HepG2 (cell line): ENCODE data around the gene ZBTB46. TPM values are rescaled to one million over a fixed set of nuclear protein-coding genes. Genes with fewer than 3 reads are reported as not detected.

Experiments used
- AKNA ChIP-seq: sonication (generic); formaldehyde crosslinking; IDR thresholded peaks from 2 replicates; pipeline ENCODE4 v1.4.0; 2020; ENCODE audit warnings: missing genetic modification reagents, borderline replicate concordance
- ATF2 ChIP-seq: sonication (generic); formaldehyde crosslinking; IDR thresholded peaks from 2 replicates; pipeline ENCODE4 v1.4.0; 2020; ENCODE audit warnings: missing genetic modification reagents
- ATF7 ChIP-seq, 2 experiments: fragments of 450-650 bp in 1 of 2; sonication (generic) in 1 of 2; formaldehyde crosslinking in 1 of 2; IDR thresholded peaks; 2 replicates each; pipeline versions ENCODE4 v1.4.0 to v1.6.1; 2016 to 2020; ENCODE audit warnings: antibody characterized with exemption in 1 of 2, mild to moderate bottlenecking in 1 of 2, missing genetic modification reagents in 1 of 2
- KMT2A ChIP-seq: sonication (generic); formaldehyde crosslinking; IDR thresholded peaks from 2 replicates; pipeline ENCODE4 v1.4.0; 2020; ENCODE audit warnings: missing genetic modification reagents
- NFIC ChIP-seq: IDR thresholded peaks from 2 replicates; pipeline ENCODE4 v1.6.1; 2012; ENCODE audit warnings: mild to moderate bottlenecking, low read length, inconsistent platforms
- POGZ ChIP-seq: sonication (generic); formaldehyde crosslinking; IDR thresholded peaks from 2 replicates; pipeline ENCODE4 v1.4.0; 2020; ENCODE audit warnings: mild to moderate bottlenecking, missing genetic modification reagents
- RFX3 ChIP-seq: IDR thresholded peaks from 2 replicates; pipeline ENCODE4 v1.6.1; 2016; ENCODE audit warnings: missing biosample characterization, missing genetic modification reagents
- SMARCE1 ChIP-seq: fragments of 450-650 bp; IDR thresholded peaks from 2 replicates; pipeline ENCODE4 v1.6.1; 2017; ENCODE audit warnings: borderline replicate concordance
- STAG1 ChIP-seq: sonication (generic); formaldehyde crosslinking; IDR thresholded peaks from 2 replicates; pipeline ENCODE4 v1.4.0; 2020; ENCODE audit warnings: missing genetic modification reagents
- ZNF281 ChIP-seq: sonication (generic); formaldehyde crosslinking; IDR thresholded peaks from 2 replicates; pipeline ENCODE4 v1.4.0; 2020; ENCODE audit warnings: missing genetic modification reagents, borderline replicate concordance
- ZNF607 ChIP-seq: sonication (generic); formaldehyde crosslinking; IDR thresholded peaks from 2 replicates; pipeline ENCODE4 v1.5.1; 2020; ENCODE audit warnings: missing genetic modification reagents, mild to moderate bottlenecking, borderline replicate concordance
- ZNF609 ChIP-seq: sonication (generic); formaldehyde crosslinking; IDR thresholded peaks from 2 replicates; pipeline ENCODE4 v1.4.0; 2020; ENCODE audit warnings: mild to moderate bottlenecking, missing genetic modification reagents, borderline replicate concordance
- ZNF740 ChIP-seq: sonication (generic); formaldehyde crosslinking; IDR thresholded peaks from 2 replicates; pipeline ENCODE4 v1.4.0; 2020; ENCODE audit warnings: missing genetic modification reagents
- ZSCAN31 ChIP-seq: sonication (generic); formaldehyde crosslinking; IDR thresholded peaks from 2 replicates; pipeline ENCODE4 v1.5.0; 2020; ENCODE audit warnings: low read depth, mild to moderate bottlenecking, missing genetic modification reagents
- polyA plus RNA-seq, 8 experiments: library from polyadenylated mRNA; depleted of rRNA in 3 of 8; stranded (reverse) in 7 of 8; unstranded in 1 of 8; fragments of >200 nt; fragmentation: Illumina TruSeq in 4 of 8; extraction: Trizol in 4 of 8; gene quantifications; 2 replicates each; pipeline versions ENCODE4 v1.2.1 to v1.2.3, GENCODE V29; 2011 to 2016; ENCODE audit warnings: low read depth in 4 of 8, missing spikeins in 1 of 8, mixed read lengths in 1 of 8; ENCODE audit not compliant: insufficient read depth in 1 of 8
- total RNA-seq, 5 experiments: library from RNA; depleted of rRNA; stranded (reverse); fragments of >200 nt; fragmentation: Illumina TruSeq; extraction: Trizol; gene quantifications; 2 replicates each; pipeline ENCODE4 v1.2.3, GENCODE V29; 2016; ENCODE audit warnings: low read depth in 1 of 5

The ZBTB46 gene
- total and polyA plus RNA-seq, 2 of the 13 experiments (the other 11 are each of a cell fraction or from before 2014, with no cell fraction given) = 1.6 to 13.5 TPM

GRCh38 chr20:63696628-63697356, 134.3 kb downstream of the ZBTB46 start, which contains the start of gene TNFRSF6B (continued):
- TF ChIP-seq ZNF609 (CRISPR knock-in tag) (no peak), NFIC (no peak), AKNA (CRISPR knock-in tag) (no peak), ZNF281 (CRISPR knock-in tag) (no peak), ZNF607 (CRISPR knock-in tag) (no peak), POGZ (no peak; the same call in 1 of the 2 replicates), RFX3 (CRISPR knock-in tag) (no peak), KMT2A (no peak), ATF7 (IDR thresholded peaks at IDR 0.05) (no peak), ATF7 (CRISPR knock-in tag; IDR thresholded peaks at IDR 0.05) (no peak), ZSCAN31 (CRISPR knock-in tag) (no peak; the same call in 1 of the 2 replicates), ZNF740 (CRISPR knock-in tag) (no peak), STAG1 (CRISPR knock-in tag) (no peak), ATF2 (CRISPR knock-in tag) (no peak), SMARCE1 (no peak)
